ENCODE data around the gene SLC1A2.

GRCh38 chr11:35211952-35212351 is 207.4 kb downstream of the SLC1A2 start:
- TF ChIP-seq TAF1 (IDR thresholded peaks at IDR 0.05; ENCODE audit: borderline replicate concordance, low read depth, low read length) (no peak), POLR2A (IDR thresholded peaks at IDR 0.05; ENCODE audit: low read depth, low read length) (no peak), POLR2AphosphoS5 (IDR thresholded peaks at IDR 0.05; ENCODE audit: low read depth, low read length) (no peak)
